DOHH2 (cell line): ENCODE results near the gene DLG5.

ENCODE experiments used
- H3F3A ChIP-seq: fragments of 200-600 bp; sonication (generic), shearing (Covaris generic); 2 replicates; pipeline ENCODE4 v1.6.0; 2016; ENCODE audit warnings: antibody characterized with exemption, mild to moderate bottlenecking; ENCODE audit not compliant: control insufficient read depth, insufficient read depth
- H3K27ac ChIP-seq: fragments of 200-600 bp; sonication (generic); 2 replicates; pipeline ENCODE4 v1.5.1; 2014; ENCODE audit warnings: low read depth, mild to moderate bottlenecking, low read length, moderate library complexity
- H3K27me3 ChIP-seq: fragments of 200-600 bp; sonication (generic); 2 replicates; pipeline ENCODE4 v1.6.1; 2014; ENCODE audit warnings: mild to moderate bottlenecking, low read length, mixed read lengths; ENCODE audit not compliant: control insufficient read depth
- H3K36me3 ChIP-seq: fragments of 200-600 bp; sonication (generic); 2 replicates; pipeline ENCODE4 v1.6.1; 2014; ENCODE audit warnings: mild to moderate bottlenecking, low read length, moderate library complexity, mixed read lengths; ENCODE audit not compliant: control insufficient read depth
- H3K4me1 ChIP-seq: fragments of 200-600 bp; sonication (generic); 2 replicates; pipeline ENCODE4 v1.6.1; 2014; ENCODE audit warnings: mild to moderate bottlenecking, low read length, mixed read lengths; ENCODE audit not compliant: control insufficient read depth
- H3K4me2 ChIP-seq: fragments of 200-600 bp; sonication (generic); 2 replicates; pipeline ENCODE4 v1.6.0; 2014; ENCODE audit warnings: mild to moderate bottlenecking, low read length, moderate library complexity
- H3K4me3 ChIP-seq: fragments of 200-600 bp; sonication (generic); 2 replicates; pipeline ENCODE4 v1.5.1; 2014; ENCODE audit warnings: mild to moderate bottlenecking, low read length, mixed read lengths
- H3K79me2 ChIP-seq: fragments of 200-600 bp; sonication (generic); 2 replicates; pipeline ENCODE4 v1.6.1; 2014; ENCODE audit warnings: mild to moderate bottlenecking, low read length, mixed read lengths; ENCODE audit not compliant: control insufficient read depth
- H3K9me2 ChIP-seq: fragments of 200-600 bp; sonication (generic); replicated peaks from 2 replicates; pipeline ENCODE4 v1.6.1; 2014; ENCODE audit warnings: mild to moderate bottlenecking, low read length, mixed read lengths; ENCODE audit not compliant: control insufficient read depth
- H3K9me3 ChIP-seq: fragments of 200-600 bp; sonication (generic); 2 replicates; pipeline ENCODE4 v1.6.1; 2014; ENCODE audit warnings: antibody characterized with exemption, low read length, mixed read lengths; ENCODE audit not compliant: control insufficient read depth, insufficient read depth
- H4K20me1 ChIP-seq: fragments of 200-600 bp; sonication (generic); 2 replicates; pipeline ENCODE4 v1.6.0; 2014; ENCODE audit warnings: low read depth, mild to moderate bottlenecking, antibody characterized with exemption, low read length, moderate library complexity; ENCODE audit not compliant: control insufficient read depth, insufficient read depth
- EZH2phosphoT487 ChIP-seq: fragments of 200-600 bp; sonication (generic); IDR thresholded peaks from 2 replicates; pipeline ENCODE4 v1.6.1; 2017; ENCODE audit warnings: borderline replicate concordance, mild to moderate bottlenecking, antibody characterized with exemption, low read length, moderate library complexity, mixed read lengths
- TF ChIP-seq, protein P1 (sequence below): fragments of 200-600 bp; sonication (generic); IDR thresholded peaks from one replicate; pipeline ENCODE4 v1.5.1; 2014; ENCODE audit warnings: antibody characterized with exemption, mild to moderate bottlenecking, low read depth, low read length; ENCODE audit not compliant: poor library complexity, severe bottlenecking

DLG5 gene

GRCh38 chr10:77833225-77833624 lies 93.3 kb downstream of the DLG5 start:
- TF ChIP-seq, protein P1, sequence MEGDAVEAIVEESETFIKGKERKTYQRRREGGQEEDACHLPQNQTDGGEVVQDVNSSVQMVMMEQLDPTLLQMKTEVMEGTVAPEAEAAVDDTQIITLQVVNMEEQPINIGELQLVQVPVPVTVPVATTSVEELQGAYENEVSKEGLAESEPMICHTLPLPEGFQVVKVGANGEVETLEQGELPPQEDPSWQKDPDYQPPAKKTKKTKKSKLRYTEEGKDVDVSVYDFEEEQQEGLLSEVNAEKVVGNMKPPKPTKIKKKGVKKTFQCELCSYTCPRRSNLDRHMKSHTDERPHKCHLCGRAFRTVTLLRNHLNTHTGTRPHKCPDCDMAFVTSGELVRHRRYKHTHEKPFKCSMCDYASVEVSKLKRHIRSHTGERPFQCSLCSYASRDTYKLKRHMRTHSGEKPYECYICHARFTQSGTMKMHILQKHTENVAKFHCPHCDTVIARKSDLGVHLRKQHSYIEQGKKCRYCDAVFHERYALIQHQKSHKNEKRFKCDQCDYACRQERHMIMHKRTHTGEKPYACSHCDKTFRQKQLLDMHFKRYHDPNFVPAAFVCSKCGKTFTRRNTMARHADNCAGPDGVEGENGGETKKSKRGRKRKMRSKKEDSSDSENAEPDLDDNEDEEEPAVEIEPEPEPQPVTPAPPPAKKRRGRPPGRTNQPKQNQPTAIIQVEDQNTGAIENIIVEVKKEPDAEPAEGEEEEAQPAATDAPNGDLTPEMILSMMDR, result no peak
- no peak for TF ChIP-seq EZH2phosphoT487
- Histone ChIP-seq H3K27me3 (no peaks in the 10 kb centered on the region), H3K9me3 (no peaks in the 10 kb centered on the region), H3K4me1 (peaks cover 23% of the 10 kb centered on the region), H3K36me3 (no peaks in the 10 kb centered on the region), H3K4me2 (no peak overlapping the region), H3K9me2 (no peaks in the 10 kb centered on the region), H3K79me2 (no peaks in the 10 kb centered on the region), H4K20me1 (no peaks in the 10 kb centered on the region), H3K4me3 (no peak overlapping the region), H3K27ac (no peak overlapping the region), H3F3A (no peaks in the 10 kb centered on the region)

DNA sequence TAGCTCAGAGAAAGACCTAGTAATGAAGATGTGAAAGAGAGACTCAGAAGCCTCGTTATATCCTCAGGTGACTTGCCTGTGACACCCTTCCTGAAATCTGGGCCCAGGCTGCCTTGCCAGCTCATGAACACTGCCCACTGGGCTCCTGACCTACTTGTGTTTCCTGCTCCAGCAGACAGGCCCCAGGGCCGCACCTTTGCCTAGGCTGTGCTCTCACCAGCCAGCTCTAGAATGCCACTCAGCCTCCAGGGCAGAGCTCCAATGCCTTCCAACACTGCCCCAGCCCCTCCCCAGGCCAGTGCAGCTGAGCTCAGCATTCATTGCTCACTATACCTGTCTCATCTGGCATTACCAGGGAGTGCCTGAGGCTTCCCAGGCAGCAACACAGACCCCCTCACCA lies 94.3 kb downstream of the DLG5 start:
- no peaks in the 10 kb centered on the region for H4K20me1 ChIP-seq
- no peak for TF ChIP-seq EZH2phosphoT487
- TF ChIP-seq, protein P1, result no peak
- no peaks in the 10 kb centered on the region for H3K9me3 ChIP-seq
- H3K4me2 ChIP-seq, result no peak overlapping the region
- no peaks in the 10 kb centered on the region for H3K9me2 ChIP-seq
- H3K79me2 ChIP-seq, result no peaks in the 10 kb centered on the region
- H3K27me3 ChIP-seq, result no peaks in the 10 kb centered on the region
- H3F3A ChIP-seq, result no peaks in the 10 kb centered on the region
- peaks cover 15% of the 10 kb centered on the region for H3K4me1 ChIP-seq
- no peak overlapping the region for H3K4me3 ChIP-seq
- no peak overlapping the region for H3K27ac ChIP-seq
- no peaks in the 10 kb centered on the region for H3K36me3 ChIP-seq

GRCh38 chr10:77829356-77829755 lies 97.2 kb downstream of the DLG5 start:
- H3K27ac ChIP-seq, result no peak overlapping the region
- H4K20me1 ChIP-seq, result no peaks in the 10 kb centered on the region
- no peaks in the 10 kb centered on the region for H3K4me1 ChIP-seq
- H3K4me3 ChIP-seq, result no peak overlapping the region
- no peaks in the 10 kb centered on the region for H3F3A ChIP-seq
- H3K79me2 ChIP-seq, result no peaks in the 10 kb centered on the region
- no peaks in the 10 kb centered on the region for H3K27me3 ChIP-seq
- H3K9me3 ChIP-seq, result no peaks in the 10 kb centered on the region
- H3K9me2 ChIP-seq, result no peaks in the 10 kb centered on the region
- H3K4me2 ChIP-seq, result no peak overlapping the region
- no peaks in the 10 kb centered on the region for H3K36me3 ChIP-seq
- TF ChIP-seq, protein P1, result no peak
- no peak for TF ChIP-seq EZH2phosphoT487

- Histone ChIP-seq H3K4me1 (no peaks in the 10 kb centered on the region), H3K9me2 (no peaks in the 10 kb centered on the region), H3K27ac (no peak overlapping the region), H3K4me2 (no peak overlapping the region), H3F3A (no peaks in the 10 kb centered on the region), H3K9me3 (no peaks in the 10 kb centered on the region), H3K4me3 (no peak overlapping the region), H3K79me2 (no peaks in the 10 kb centered on the region), H3K36me3 (no peaks in the 10 kb centered on the region), H3K27me3 (no peaks in the 10 kb centered on the region), H4K20me1 (no peaks in the 10 kb centered on the region)
- TF ChIP-seq EZH2phosphoT487, result no peak
- TF ChIP-seq, protein P1, result no peak
These were observed 98.2 kb downstream of the DLG5 start for GRCh38 chr10:77828377-77828776.
